GM18867 (cell line): ENCODE measurements around the gene IL1RAPL2.
A peak's percentile ranks its signal among the peaks of the same experiment; 100 is the strongest.
"Not testable (repeated sequence)": the region's sequence is repeated elsewhere in the genome, so short reads cannot be mapped to it uniquely, and the experiment has no call there.

Source experiments
- ATAC-seq: cut with Tn5 transposase; IDR thresholded peaks from one replicate; pipeline ENCODE4 v1.9.1; 2021; ENCODE audit warnings: mild to moderate bottlenecking, moderate library complexity; ENCODE audit not compliant: unreplicated experiment

The IL1RAPL2 gene

GRCh38 chrX:105658136-105658535 is 1092.1 kb downstream of the IL1RAPL2 start:
- no peak for ATAC-seq

GRCh38 chrX:105662248-105662647 is 1096.2 kb downstream of the IL1RAPL2 start:
- no peak for ATAC-seq

- no peak for ATAC-seq
Measured at GRCh38 chrX:105664243-105664642, 1098.2 kb downstream of the IL1RAPL2 start.

GRCh38 chrX:105684288-105684687 is 1118.3 kb downstream of the IL1RAPL2 start:
- not testable (repeated sequence) for ATAC-seq

GRCh38 chrX:105694839-105695238 is 1128.8 kb downstream of the IL1RAPL2 start:
- no peak for ATAC-seq

GRCh38 chrX:105695451-105695850 is 1129.5 kb downstream of the IL1RAPL2 start:
- no peak for ATAC-seq

GRCh38 chrX:105696870-105697269 is 1130.9 kb downstream of the IL1RAPL2 start:
- ATAC-seq: peak; percentile 78

- no peak for ATAC-seq
Measured at GRCh38 chrX:105697984-105698781, 1132.2 kb downstream of the IL1RAPL2 start.

GRCh38 chrX:105700331-105700730 is 1134.3 kb downstream of the IL1RAPL2 start:
- no peak for ATAC-seq

- no peak for ATAC-seq
Measured at GRCh38 chrX:105701310-105702052, 1135.5 kb downstream of the IL1RAPL2 start.

GRCh38 chrX:105703876-105704275 is 1137.9 kb downstream of the IL1RAPL2 start:
- no peak for ATAC-seq

- ATAC-seq: no peak
Measured at GRCh38 chrX:105706041-105706440, 1140.0 kb downstream of the IL1RAPL2 start.

GRCh38 chrX:105711805-105712204 is 1145.8 kb downstream of the IL1RAPL2 start:
- no peak for ATAC-seq

- ATAC-seq: no peak
Measured at GRCh38 chrX:105715746-105716145, 1149.7 kb downstream of the IL1RAPL2 start.

- ATAC-seq: no peak
Measured at GRCh38 chrX:105723966-105724735, 1158.2 kb downstream of the IL1RAPL2 start.

- peak; percentile 96 for ATAC-seq
Measured at GRCh38 chrX:105725228-105725627, 1159.2 kb downstream of the IL1RAPL2 start.

GRCh38 chrX:105738162-105738561 is 1172.2 kb downstream of the IL1RAPL2 start:
- no peak for ATAC-seq

GRCh38 chrX:105744291-105744690 is 1178.3 kb downstream of the IL1RAPL2 start:
- no peak for ATAC-seq

- no peak for ATAC-seq
Measured at GRCh38 chrX:105744946-105745345, 1178.9 kb downstream of the IL1RAPL2 start.

- no peak for ATAC-seq
Measured at GRCh38 chrX:105745863-105746262, 1179.9 kb downstream of the IL1RAPL2 start.

- ATAC-seq: no peak
Measured at GRCh38 chrX:105752338-105752956, 1186.4 kb downstream of the IL1RAPL2 start.
